GM21737 (cell line): ENCODE data around the gene PCDHA10.
"Not testable (repeated sequence)": the region's sequence is repeated elsewhere in the genome, so short reads cannot be mapped to it uniquely, and the experiment has no call there.

Experiments used
- ATAC-seq: cut with Tn5 transposase; IDR thresholded peaks from one replicate; pipeline ENCODE4 v1.9.1; 2021; ENCODE audit warnings: mild to moderate bottlenecking, moderate library complexity; ENCODE audit not compliant: unreplicated experiment

Gene PCDHA10

GRCh38 chr5:140855772-140856674 lies at the start of gene PCDHA10:
TSS of gene PCDHA10 (plus strand) at chr5:140855897. CDS start at chr5:140856049, 152 bp downstream.
- no peak for ATAC-seq

- no peak for ATAC-seq
Measured at GRCh38 chr5:140806834-140807775, 48.6 kb upstream of the PCDHA10 start, which contains the start of gene PCDHA4. TSS of gene PCDHA4 (plus strand) at chr5:140807068.

- not testable (repeated sequence) for ATAC-seq
Measured at GRCh38 chr5:140808241-140808888, 47.3 kb upstream of the PCDHA10 start.

GRCh38 chr5:140808889-140809291 lies 46.8 kb upstream of the PCDHA10 start:
- ATAC-seq: no peak

- no peak for ATAC-seq
Measured at GRCh38 chr5:140821375-140822280, 34.1 kb upstream of the PCDHA10 start, which contains the start of gene PCDHA5. TSS of gene PCDHA5 (plus strand) at chr5:140821613.

GRCh38 chr5:140822281-140822629 lies 33.4 kb upstream of the PCDHA10 start:
- ATAC-seq: no peak

DNA sequence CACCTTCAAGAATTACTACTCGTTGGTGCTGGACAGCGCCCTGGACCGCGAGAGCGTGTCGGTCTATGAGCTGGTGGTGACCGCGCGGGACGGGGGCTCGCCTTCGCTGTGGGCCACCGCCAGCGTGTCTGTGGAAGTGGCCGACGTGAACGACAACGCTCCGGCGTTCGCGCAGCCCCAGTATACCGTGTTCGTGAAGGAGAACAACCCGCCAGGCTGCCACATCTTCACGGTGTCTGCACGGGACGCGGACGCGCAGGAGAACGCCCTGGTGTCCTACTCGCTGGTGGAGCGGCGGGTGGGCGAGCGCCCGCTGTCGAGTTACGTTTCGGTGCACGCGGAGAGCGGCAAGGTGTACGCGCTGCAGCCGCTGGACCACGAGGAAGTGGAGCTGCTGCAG lies 32.7 kb upstream of the PCDHA10 start:
- not testable (repeated sequence) for ATAC-seq

- no peak for ATAC-seq
Measured at GRCh38 chr5:140823475-140823874, 32.2 kb upstream of the PCDHA10 start.

DNA sequence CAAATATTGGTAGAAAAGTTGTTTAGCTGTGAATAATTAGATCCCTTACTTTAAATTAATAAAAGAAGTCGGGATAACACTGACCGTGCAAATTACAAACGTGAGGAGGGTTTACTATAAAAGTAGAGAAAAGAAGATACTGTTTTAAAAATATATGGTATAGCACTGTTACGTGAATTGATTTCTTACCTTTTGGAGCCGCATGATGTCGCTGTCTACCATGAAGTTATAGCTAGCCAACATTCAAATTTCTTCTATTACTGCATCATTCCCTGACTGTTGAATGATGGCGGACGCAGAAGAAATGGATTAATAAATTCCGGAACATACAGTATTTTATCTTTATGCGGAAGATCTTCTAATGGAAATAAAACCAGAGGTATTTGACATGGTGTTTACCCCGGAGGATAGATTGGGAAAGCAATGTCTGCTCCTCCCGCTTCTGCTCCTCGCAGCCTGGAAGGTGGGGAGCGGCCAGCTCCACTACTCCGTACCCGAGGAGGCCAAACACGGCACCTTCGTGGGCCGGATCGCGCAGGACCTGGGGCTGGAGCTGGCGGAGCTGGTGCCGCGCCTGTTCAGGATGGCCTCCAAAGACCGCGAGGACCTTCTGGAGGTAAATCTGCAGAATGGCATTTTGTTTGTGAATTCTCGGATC lies 27.9 kb upstream of the PCDHA10 start, which contains the start of gene PCDHA6:
TSS of gene PCDHA6 (plus strand) at position 257 of the 658 bp plus-strand sequence. CDS start at position 389, 132 bp downstream.
- ATAC-seq: no peak

GRCh38 chr5:140828362-140828737 lies 27.3 kb upstream of the PCDHA10 start:
- ATAC-seq: no peak

DNA sequence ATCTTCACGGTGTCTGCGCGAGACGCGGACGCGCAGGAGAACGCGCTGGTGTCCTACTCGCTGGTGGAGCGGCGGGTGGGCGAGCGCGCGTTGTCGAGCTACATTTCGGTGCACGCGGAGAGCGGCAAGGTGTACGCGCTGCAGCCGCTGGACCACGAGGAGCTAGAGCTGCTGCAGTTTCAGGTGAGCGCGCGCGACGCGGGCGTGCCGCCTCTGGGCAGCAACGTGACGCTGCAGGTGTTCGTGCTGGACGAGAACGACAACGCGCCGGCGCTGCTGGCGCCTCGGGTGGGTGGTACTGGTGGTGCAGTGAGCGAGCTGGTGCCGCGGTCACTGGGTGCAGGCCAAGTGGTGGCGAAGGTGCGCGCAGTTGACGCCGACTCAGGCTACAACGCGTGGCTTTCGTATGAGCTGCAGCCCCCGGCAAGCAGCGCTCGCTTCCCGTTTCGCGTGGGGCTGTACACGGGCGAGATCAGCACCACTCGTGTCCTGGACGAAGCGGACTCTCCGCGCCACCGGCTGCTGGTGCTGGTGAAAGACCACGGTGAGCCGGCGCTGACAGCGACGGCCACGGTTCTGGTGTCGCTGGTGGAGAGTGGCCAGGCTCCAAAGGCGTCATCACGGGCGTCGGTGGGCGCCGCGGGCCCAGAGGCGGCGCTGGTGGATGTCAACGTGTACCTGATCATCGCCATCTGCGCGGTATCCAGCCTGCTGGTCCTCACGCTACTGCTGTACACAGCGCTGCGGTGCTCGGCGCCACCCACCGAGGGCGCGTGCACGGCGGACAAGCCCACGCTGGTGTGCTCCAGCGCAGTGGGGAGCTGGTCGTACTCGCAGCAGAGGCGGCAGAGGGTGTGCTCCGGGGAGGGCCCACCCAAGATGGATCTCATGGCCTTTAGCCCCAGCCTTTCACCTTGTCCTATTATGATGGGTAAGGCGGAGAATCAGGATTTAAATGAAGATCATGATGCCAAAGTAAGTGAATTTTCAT lies 25.9 kb upstream of the PCDHA10 start:
- ATAC-seq: not testable (repeated sequence)

DNA sequence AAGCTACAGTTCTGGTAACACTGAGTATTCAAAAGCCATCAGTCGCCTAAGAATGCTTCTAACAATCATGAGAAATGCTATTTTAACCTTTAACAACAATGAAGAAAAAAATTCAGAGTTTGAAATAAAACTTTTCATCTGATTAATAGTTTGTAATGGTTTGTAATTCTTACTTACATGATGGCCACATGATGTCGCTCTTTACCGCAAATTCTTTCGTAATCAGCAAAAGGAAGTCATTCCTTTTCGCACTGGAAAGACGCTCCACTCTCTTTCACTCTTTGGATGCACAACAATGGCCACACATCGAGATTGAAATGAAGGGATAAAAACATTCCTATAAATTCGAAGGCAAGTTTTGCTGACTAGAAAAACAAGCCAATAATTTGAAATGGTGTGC lies 21.7 kb upstream of the PCDHA10 start, which contains the start of gene PCDHA7:
TSS of gene PCDHA7 (plus strand) at position 277 of the 400 bp plus-strand sequence. CDS start at position 392, 115 bp downstream.
- no peak for ATAC-seq

GRCh38 chr5:140834439-140835008 lies 21.2 kb upstream of the PCDHA10 start:
- ATAC-seq: not testable (repeated sequence)

DNA sequence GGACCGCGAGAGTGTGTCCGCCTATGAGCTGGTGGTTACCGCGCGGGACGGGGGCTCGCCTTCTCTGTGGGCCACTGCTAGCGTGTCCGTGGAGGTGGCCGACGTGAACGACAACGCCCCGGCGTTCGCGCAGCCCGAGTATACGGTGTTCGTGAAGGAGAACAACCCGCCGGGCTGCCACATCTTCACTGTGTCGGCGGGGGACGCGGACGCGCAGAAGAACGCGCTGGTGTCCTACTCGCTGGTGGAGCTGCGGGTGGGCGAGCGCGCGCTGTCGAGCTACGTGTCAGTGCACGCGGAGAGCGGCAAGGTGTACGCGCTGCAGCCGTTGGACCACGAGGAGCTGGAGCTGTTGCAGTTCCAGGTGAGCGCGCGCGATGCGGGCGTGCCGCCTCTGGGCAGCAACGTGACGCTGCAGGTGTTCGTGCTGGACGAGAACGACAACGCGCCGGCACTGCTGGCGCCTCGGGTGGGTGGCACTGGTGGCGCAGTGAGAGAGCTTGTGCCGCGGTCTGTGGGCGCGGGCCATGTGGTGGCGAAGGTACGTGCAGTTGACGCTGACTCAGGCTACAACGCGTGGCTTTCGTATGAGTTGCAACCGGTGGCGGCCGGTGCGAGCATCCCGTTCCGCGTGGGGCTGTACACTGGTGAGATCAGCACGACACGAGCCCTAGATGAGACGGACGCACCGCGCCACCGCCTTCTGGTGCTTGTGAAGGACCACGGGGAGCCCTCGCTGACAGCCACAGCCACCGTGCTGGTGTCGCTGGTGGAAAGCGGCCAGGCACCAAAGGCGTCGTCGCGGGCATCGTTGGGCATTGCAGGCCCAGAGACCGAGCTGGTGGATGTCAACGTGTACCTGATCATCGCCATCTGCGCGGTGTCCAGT lies 19.8 kb upstream of the PCDHA10 start:
- ATAC-seq: no peak

DNA sequence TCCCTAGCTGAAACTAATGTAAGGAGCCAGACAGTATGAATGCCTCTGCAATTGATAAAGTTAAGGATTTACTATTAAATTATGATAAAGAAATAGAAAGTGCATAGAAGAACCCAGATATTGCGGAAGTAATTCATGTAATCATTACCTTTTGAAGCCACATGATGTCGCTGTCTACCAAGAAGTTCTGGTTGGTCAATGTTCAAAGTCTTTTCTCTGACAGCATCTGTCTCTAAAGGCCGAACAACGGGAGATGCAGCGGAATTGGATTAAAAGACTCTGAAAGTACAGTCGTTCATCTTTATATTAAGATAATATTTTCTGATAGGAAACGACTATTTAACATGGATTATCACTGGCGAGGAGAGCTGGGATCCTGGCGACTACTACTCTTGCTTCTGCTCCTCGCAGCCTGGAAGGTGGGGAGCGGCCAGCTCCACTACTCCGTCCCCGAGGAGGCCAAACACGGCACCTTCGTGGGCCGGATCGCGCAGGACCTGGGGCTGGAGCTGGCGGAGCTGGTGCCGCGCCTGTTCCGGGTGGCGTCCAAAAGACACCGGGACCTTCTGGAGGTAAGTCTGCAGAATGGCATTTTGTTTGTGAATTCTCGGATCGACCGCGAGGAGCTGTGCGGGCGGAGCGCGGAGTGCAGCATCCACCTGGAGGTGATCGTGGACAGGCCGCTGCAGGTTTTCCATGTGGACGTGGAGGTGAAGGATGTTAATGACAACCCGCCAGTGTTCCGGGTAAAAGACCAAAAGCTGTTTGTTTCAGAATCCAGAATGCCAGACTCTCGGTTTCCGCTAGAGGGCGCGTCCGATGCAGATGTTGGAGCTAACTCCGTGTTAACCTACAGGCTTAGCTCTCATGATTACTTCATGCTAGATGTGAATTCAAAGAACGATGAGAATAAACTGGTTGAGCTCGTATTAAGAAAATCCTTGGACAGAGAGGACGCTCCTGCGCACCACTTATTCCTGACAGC lies 14.4 kb upstream of the PCDHA10 start, which contains the start of gene PCDHA8:
TSS of gene PCDHA8 (plus strand) at position 210 of the 985 bp plus-strand sequence. CDS start at position 345, 135 bp downstream.
- ATAC-seq: no peak
